B cell (primary cell): ENCODE measurements around the gene HS3ST3B1. TPM values are rescaled to one million over a fixed set of nuclear protein-coding genes. Genes with fewer than 3 reads are reported as not detected.

Experiments
- ATAC-seq: fragments of 200-7000 bp; cut with Tn5 transposase; one replicate; pipeline ENCODE4 v1.10.0; 2021; ENCODE audit warnings: low read depth, mild to moderate bottlenecking, moderate number of reproducible peaks, moderate library complexity
- CTCF ChIA-PET: fragments of 350-600 bp; sonication (Branson Sonifier 250); formaldehyde crosslinking; loops from one replicate; lab custom pipeline; 2021; ENCODE audit warnings: antibody characterized with exemption, inconsistent platforms; lab: Charles Lee
- POLR2A ChIA-PET: fragments of 350-600 bp; sonication (Branson Sonifier 250); formaldehyde crosslinking; loops from one replicate; lab custom pipeline; 2021; ENCODE audit warnings: antibody characterized with exemption; lab: Charles Lee
- DNase-seq: peaks from one replicate; pipeline ENCODE4 v3.0.0; 2013
- H2AFZ ChIP-seq: 2 replicates; pipeline ENCODE4 v1.6.1; 2012; ENCODE audit warnings: mild to moderate bottlenecking, low read depth, low read length; ENCODE audit not compliant: insufficient read depth, poor library complexity, severe bottlenecking
- H3K27ac ChIP-seq, 2 donors: 1 replicate in 1 of 2; 2 replicates in 1 of 2; pipeline ENCODE4 v1.5.1; 2012 to 2013; ENCODE audit warnings: low read length in 2 of 2, mild to moderate bottlenecking in 2 of 2, moderate library complexity in 1 of 2
- H3K27me3 ChIP-seq, 4 experiments: fragments of 200-600 bp in 1 of 4; sonication (generic) in 1 of 4; replicated peaks in 1 of 4; 1 replicate in 2 of 4; 2 replicates in 2 of 4; pipeline versions ENCODE4 v1.6.1 to v1.7.0; 2013 to 2016; ENCODE audit warnings: low read length in 3 of 4, mild to moderate bottlenecking in 2 of 4, mixed read lengths in 1 of 4, moderate library complexity in 1 of 4; ENCODE audit not compliant: insufficient read depth in 4 of 4, control insufficient read depth in 3 of 4; ENCODE audit errors: control extremely low read depth in 1 of 4
- H3K36me3 ChIP-seq, 2 experiments: replicated peaks in 1 of 2; 1 replicate in 1 of 2; 2 replicates in 1 of 2; pipeline versions ENCODE4 v1.6.1 to v1.7.1; 2013; ENCODE audit warnings: low read length in 1 of 2; ENCODE audit not compliant: insufficient read depth in 2 of 2, control insufficient read depth in 1 of 2; ENCODE audit errors: control extremely low read depth in 1 of 2, extremely low read depth in 1 of 2
- H3K4me1 ChIP-seq, 2 donors: fragments of 200-600 bp in 1 of 2; sonication (generic) in 1 of 2; 1 replicate in 1 of 2; 2 replicates in 1 of 2; pipeline versions ENCODE4 v1.5.1 to v1.6.1; 2013 to 2017; ENCODE audit warnings: low read length in 2 of 2; ENCODE audit not compliant: control insufficient read depth in 2 of 2, insufficient read depth in 2 of 2
- H3K4me2 ChIP-seq: replicated peaks from 2 replicates; pipeline ENCODE3; 2012; ENCODE audit warnings: mild to moderate bottlenecking, low read depth, low read length; ENCODE audit not compliant: poor library complexity, severe bottlenecking
- H3K4me3 ChIP-seq, 5 experiments: fragments of 200-600 bp in 1 of 5; sonication (generic) in 1 of 5; 1 replicate in 3 of 5; 2 replicates in 2 of 5; pipeline versions ENCODE4 v1.5.1 to v1.7.0; 2011 to 2016; ENCODE audit warnings: low read length in 4 of 5, mild to moderate bottlenecking in 4 of 5, low read depth in 2 of 5, control low read depth in 1 of 5, moderate library complexity in 1 of 5; ENCODE audit not compliant: insufficient read depth in 1 of 5; ENCODE audit errors: control extremely low read depth in 1 of 5, extremely low read depth in 1 of 5
- H3K79me2 ChIP-seq: fragments of 200-600 bp; sonication (generic); one replicate; pipeline ENCODE4 v1.6.0; 2016; ENCODE audit warnings: low read length; ENCODE audit not compliant: control insufficient read depth, insufficient read depth
- H3K9ac ChIP-seq: fragments of 200-600 bp; sonication (generic); 2 replicates; pipeline ENCODE4 v1.6.1; 2017; ENCODE audit warnings: mild to moderate bottlenecking, low read length, moderate library complexity
- H3K9me3 ChIP-seq, 3 donors: one replicate each; pipeline versions ENCODE4 v1.6.1 to v1.7.1; 2013; ENCODE audit warnings: low read length in 2 of 3; ENCODE audit not compliant: control insufficient read depth in 2 of 3, insufficient read depth in 1 of 3; ENCODE audit errors: control extremely low read depth in 1 of 3
- H4K20me1 ChIP-seq: 2 replicates; pipeline ENCODE4 v1.6.0; 2012; ENCODE audit warnings: mild to moderate bottlenecking, low read length; ENCODE audit not compliant: insufficient read depth, control insufficient read depth, poor library complexity, severe bottlenecking
- H3K27ac Mint-ChIP-seq: one replicate; pipeline ENCODE4 v1.8.0; 2021; ENCODE audit warnings: mixed read lengths
- H3K27me3 Mint-ChIP-seq: one replicate; pipeline ENCODE4 v1.8.0; 2021; ENCODE audit warnings: mixed read lengths
- H3K4me1 Mint-ChIP-seq: one replicate; pipeline ENCODE4 v1.8.0; 2021; ENCODE audit warnings: mixed read lengths
- H3K4me3 Mint-ChIP-seq: one replicate; pipeline ENCODE4 v1.8.0; 2021; ENCODE audit warnings: mixed read lengths
- H3K9me3 Mint-ChIP-seq: one replicate; pipeline ENCODE4 v1.8.0; 2022; ENCODE audit warnings: mixed read lengths; ENCODE audit not compliant: insufficient read depth
- CTCF ChIP-seq: fragments of 200-600 bp; IDR thresholded peaks from one replicate; pipeline ENCODE4 v1.8.0; 2022; ENCODE audit warnings: antibody characterized with exemption, mild to moderate bottlenecking
- EZH2 ChIP-seq: IDR thresholded peaks from 2 replicates; pipeline ENCODE4 v1.6.1; 2012; ENCODE audit warnings: borderline replicate concordance, low read depth, mild to moderate bottlenecking, moderate library complexity, low read length; ENCODE audit not compliant: insufficient read depth, poor library complexity, severe bottlenecking
- WGBS: methylation state at CpG from one replicate; pipeline ENCODE4 v1.1.5; 2013; ENCODE audit warnings: missing lambda C conversion rate; ENCODE audit not compliant: insufficient coverage; 5-methylcytosine and 5-hydroxymethylcytosine counted together
- intact Hi-C: fragments of 100-400 bp; cut with micrococcal nuclease; formaldehyde crosslinking; loops from one replicate; pipeline ENCODE4 v1.10.0; 2022
- polyA plus RNA-seq: library from polyadenylated mRNA; depleted of rRNA; stranded (reverse); fragments of >200 nt; gene quantifications from 2 replicates; pipeline ENCODE4 v1.2.3, GENCODE V29; 2012
- total RNA-seq, 2 donors: library from RNA; stranded (reverse); fragments of 120-200 nt in 1 of 2; gene quantifications; 1 replicate in 1 of 2; 2 replicates in 1 of 2; pipeline versions ENCODE4 v1.2.3 to v1.2.4, GENCODE V29; 2013 to 2022

Gene HS3ST3B1
- total and polyA plus RNA-seq, 2 donors (not counting 1 experiment from before 2014, with no cell fraction given) = 0.75 to 8.4 TPM

- peak overlapping the region; percentile 47 for H2AFZ ChIP-seq
- peaks cover 0 to 86% (median 49%) of the 10 kb centered on the region in 4 experiments for H3K27me3 ChIP-seq
- peak overlapping the region; percentile 70 for H3K9ac ChIP-seq
- TF ChIP-seq CTCF (no peak), EZH2 (peak; percentile 52)
- peak overlapping the region; percentile 96 for H3K4me3 Mint-ChIP-seq
- peaks cover 3% of the 10 kb centered on the region for H3K79me2 ChIP-seq
- peak; percentile 65 for DNase-seq
- H3K4me1 ChIP-seq = peaks cover 57 to 59% of the 10 kb centered on the region in 2 donors
- peak overlapping the region; percentile 23 for H3K27ac Mint-ChIP-seq
- H3K27ac ChIP-seq = no peak overlapping the region
- no peaks in the 10 kb centered on the region for H3K36me3 ChIP-seq
- no peak for ATAC-seq
- 3% methylated on average over 41 of the region's 52 CpGs for WGBS
- CTCF ChIA-PET = no interaction called here
- H3K4me2 ChIP-seq = peak overlapping the region; percentile 94
- no peaks in the 10 kb centered on the region for H3K9me3 Mint-ChIP-seq
- peaks cover 7% of the 10 kb centered on the region for H4K20me1 ChIP-seq
- peaks cover 60% of the 10 kb centered on the region for H3K4me1 Mint-ChIP-seq
- POLR2A ChIA-PET = no interaction called here
- H3K9me3 ChIP-seq = peaks cover 0 to 64% (median 5%) of the 10 kb centered on the region in 3 donors
- intact Hi-C loops = loop anchor here (2.0 to 5.0 kb wide), 3 partner anchors 962 to 1281 kb away; partner anchors contain the start of gene ELAC2
- peaks cover 62% of the 10 kb centered on the region for H3K27me3 Mint-ChIP-seq
- H3K4me3 ChIP-seq = peak overlapping the region; percentile 18 to 69 (median 60)
Observed at GRCh38 chr17:14299280-14300141, 1.4 kb upstream of the HS3ST3B1 start.
